ENCODE data around the gene UTRN. TPM values are rescaled to one million over a fixed set of nuclear protein-coding genes. Genes with fewer than 3 reads are reported as not detected.

Gene UTRN
- total and polyA plus RNA-seq, 2 donors (not counting 1 experiment from before 2014, with no cell fraction given): 43.9 to 130 TPM

DNA sequence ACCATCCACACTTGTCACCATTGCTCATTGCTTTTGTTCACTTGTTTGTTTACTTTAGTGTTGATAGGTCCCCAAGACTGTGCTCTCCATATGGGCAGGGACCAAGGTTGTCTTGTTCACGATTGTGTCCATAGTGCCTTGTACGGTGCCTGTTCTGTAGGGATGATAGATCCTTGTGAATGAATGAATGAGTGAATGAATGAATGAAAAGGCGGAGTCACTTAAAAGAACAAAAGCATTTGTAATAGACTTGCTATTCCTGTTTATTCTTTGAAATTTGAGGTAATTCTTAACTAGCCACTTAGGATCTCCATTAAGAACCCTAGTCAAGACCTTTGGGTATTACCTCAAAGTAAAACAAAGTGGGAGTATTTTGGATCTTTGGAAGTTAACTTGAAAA, 47.0 kb downstream of the UTRN start:
- Histone ChIP-seq H3K79me2 (ENCODE audit: control insufficient read depth, insufficient read depth, low read length) (peaks cover 23% of the 10 kb centered on the region), H2AFZ (ENCODE audit: low read length) (no peak overlapping the region), H3K4me1 (ENCODE audit: control insufficient read depth, extremely low read depth, insufficient read depth, low read length) (peaks cover 10% of the 10 kb centered on the region), H3K27me3 (ENCODE audit: control insufficient read depth, insufficient read depth, low read length) (no peaks in the 10 kb centered on the region), H3K9me3 (ENCODE audit: control insufficient read depth, insufficient read depth, low read depth, low read length) (no peaks in the 10 kb centered on the region), H3K4me3 (replicated peaks in 1 of 4; ENCODE audit: control extremely low read depth in 1 of 4, insufficient read depth in 1 of 4, low read depth in 3 of 4, low read length in 4 of 4) (no peak overlapping the region), H3K27ac (ENCODE audit: insufficient read depth, low read length) (no peak overlapping the region), H3K36me3 (ENCODE audit: control insufficient read depth, insufficient read depth, low read length) (no peaks in the 10 kb centered on the region), H3K4me2 (ENCODE audit: extremely low read depth, insufficient read depth, low read length) (no peak overlapping the region), H4K20me1 (ENCODE audit: control insufficient read depth, extremely low read depth, insufficient read depth, low read length) (no peaks in the 10 kb centered on the region), H3K9ac (ENCODE audit: insufficient read depth, low read length) (no peak overlapping the region)
- TF ChIP-seq EZH2 (IDR thresholded peaks at IDR 0.05; ENCODE audit: low read length, missing control alignments): no peak
- TF ChIP-seq, protein P1, sequence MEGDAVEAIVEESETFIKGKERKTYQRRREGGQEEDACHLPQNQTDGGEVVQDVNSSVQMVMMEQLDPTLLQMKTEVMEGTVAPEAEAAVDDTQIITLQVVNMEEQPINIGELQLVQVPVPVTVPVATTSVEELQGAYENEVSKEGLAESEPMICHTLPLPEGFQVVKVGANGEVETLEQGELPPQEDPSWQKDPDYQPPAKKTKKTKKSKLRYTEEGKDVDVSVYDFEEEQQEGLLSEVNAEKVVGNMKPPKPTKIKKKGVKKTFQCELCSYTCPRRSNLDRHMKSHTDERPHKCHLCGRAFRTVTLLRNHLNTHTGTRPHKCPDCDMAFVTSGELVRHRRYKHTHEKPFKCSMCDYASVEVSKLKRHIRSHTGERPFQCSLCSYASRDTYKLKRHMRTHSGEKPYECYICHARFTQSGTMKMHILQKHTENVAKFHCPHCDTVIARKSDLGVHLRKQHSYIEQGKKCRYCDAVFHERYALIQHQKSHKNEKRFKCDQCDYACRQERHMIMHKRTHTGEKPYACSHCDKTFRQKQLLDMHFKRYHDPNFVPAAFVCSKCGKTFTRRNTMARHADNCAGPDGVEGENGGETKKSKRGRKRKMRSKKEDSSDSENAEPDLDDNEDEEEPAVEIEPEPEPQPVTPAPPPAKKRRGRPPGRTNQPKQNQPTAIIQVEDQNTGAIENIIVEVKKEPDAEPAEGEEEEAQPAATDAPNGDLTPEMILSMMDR (conservative IDR thresholded peaks at IDR 0.05 in 1 of 2, IDR thresholded peaks at IDR 0.05 in 1 of 2; ENCODE audit: low read depth in 1 of 2, low read length in 2 of 2): no peak
- no peak for DNase-seq (ENCODE audit: low read depth in 2 of 2)

DNA sequence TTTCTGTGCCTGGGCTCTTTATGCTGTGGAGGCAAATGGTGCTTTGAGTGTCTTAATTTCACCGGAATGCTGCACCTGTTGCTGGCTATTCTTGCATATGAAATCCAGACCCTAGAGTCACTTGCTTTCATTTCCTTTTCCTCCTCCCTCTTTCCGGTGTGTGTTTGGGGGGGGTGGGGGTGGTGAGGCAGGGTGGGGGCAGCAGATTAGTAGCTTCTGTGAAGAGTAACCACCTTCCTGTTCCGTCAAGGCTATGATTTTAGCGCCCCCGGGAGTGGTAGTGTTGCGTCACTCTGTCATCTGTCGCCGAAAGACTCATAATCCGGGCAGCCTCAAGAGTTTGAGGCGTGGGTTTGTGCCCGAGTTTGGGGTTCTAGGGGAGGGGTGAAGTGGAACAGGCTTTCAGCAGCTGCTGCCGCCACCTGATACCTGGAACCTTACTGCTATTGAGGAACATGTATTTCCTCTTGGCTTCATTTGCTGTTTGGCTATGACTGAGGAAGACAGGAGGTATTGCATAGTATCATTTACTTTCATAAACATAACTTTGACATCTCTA, 49.1 kb downstream of the UTRN start:
- Histone ChIP-seq H2AFZ (ENCODE audit: low read length) (no peak overlapping the region), H3K4me1 (ENCODE audit: control insufficient read depth, extremely low read depth, insufficient read depth, low read length) (peaks cover 10% of the 10 kb centered on the region), H3K79me2 (ENCODE audit: control insufficient read depth, insufficient read depth, low read length) (peaks cover 22% of the 10 kb centered on the region), H3K27ac (ENCODE audit: insufficient read depth, low read length) (no peak overlapping the region), H3K27me3 (ENCODE audit: control insufficient read depth, insufficient read depth, low read length) (no peaks in the 10 kb centered on the region), H3K4me3 (replicated peaks in 1 of 4; ENCODE audit: control extremely low read depth in 1 of 4, insufficient read depth in 1 of 4, low read depth in 3 of 4, low read length in 4 of 4) (no peak overlapping the region), H4K20me1 (ENCODE audit: control insufficient read depth, extremely low read depth, insufficient read depth, low read length) (no peaks in the 10 kb centered on the region), H3K4me2 (ENCODE audit: extremely low read depth, insufficient read depth, low read length) (no peak overlapping the region), H3K9me3 (ENCODE audit: control insufficient read depth, insufficient read depth, low read depth, low read length) (no peaks in the 10 kb centered on the region), H3K9ac (ENCODE audit: insufficient read depth, low read length) (no peak overlapping the region), H3K36me3 (ENCODE audit: control insufficient read depth, insufficient read depth, low read length) (no peaks in the 10 kb centered on the region)
- no peak for DNase-seq (ENCODE audit: low read depth in 2 of 2)
- no peak for TF ChIP-seq EZH2 (IDR thresholded peaks at IDR 0.05; ENCODE audit: low read length, missing control alignments)
- TF ChIP-seq, protein P1 (conservative IDR thresholded peaks at IDR 0.05 in 1 of 2, IDR thresholded peaks at IDR 0.05 in 1 of 2; ENCODE audit: low read depth in 1 of 2, low read length in 2 of 2): no peak

Other genes starting within 250 kb of the UTRN start
- gene SF3B5, start 189.8 kb upstream of the UTRN start, total RNA-seq: 75.1 and 84.7 TPM in 2 replicates
- gene SF3B5, start 189.8 kb upstream of the UTRN start, polyA plus RNA-seq: 148 and 205 TPM in 2 replicates
- gene STX11, start 134.8 kb upstream of the UTRN start, total RNA-seq: 0.26 and 0.33 TPM in 2 replicates
- gene STX11, start 134.8 kb upstream of the UTRN start, polyA plus RNA-seq: 4.1 and 6.6 TPM in 2 replicates